Progenitor cell of endocrine pancreas (in vitro differentiated cells): ENCODE data around the gene GABBR2. TPM values are rescaled to one million over a fixed set of nuclear protein-coding genes. Genes with fewer than 3 reads are reported as not detected.

Experiments used
- DNase-seq: peaks from one replicate; pipeline ENCODE4 v3.0.0; 2021; ENCODE audit warnings: low spot score; ENCODE audit not compliant: unreplicated experiment
- H3K27ac Mint-ChIP-seq: 2 replicates; pipeline ENCODE4 v1.8.0; 2021; ENCODE audit warnings: mild to moderate bottlenecking, moderate library complexity, mixed read lengths
- H3K27me3 Mint-ChIP-seq: 2 replicates; pipeline ENCODE4 v1.8.0; 2021; ENCODE audit warnings: mixed read lengths
- H3K36me3 Mint-ChIP-seq: 2 replicates; pipeline ENCODE4 v1.8.0; 2022; ENCODE audit warnings: mixed read lengths; ENCODE audit not compliant: insufficient read depth
- H3K4me1 Mint-ChIP-seq: 2 replicates; pipeline ENCODE4 v1.8.0; 2021; ENCODE audit warnings: low read depth, mixed read lengths
- H3K4me3 Mint-ChIP-seq: 2 replicates; pipeline ENCODE4 v1.8.0; 2021; ENCODE audit warnings: low read depth, mild to moderate bottlenecking, moderate library complexity, mixed read lengths
- H3K9me3 Mint-ChIP-seq: 2 replicates; pipeline ENCODE4 v1.8.0; 2021; ENCODE audit warnings: low read depth, mixed read lengths
- CTCF ChIP-seq: fragments of 200-600 bp; sonication (generic); IDR thresholded peaks from one replicate; pipeline ENCODE4 v1.5.0; 2021; ENCODE audit warnings: antibody characterized with exemption, mild to moderate bottlenecking; ENCODE audit not compliant: unreplicated experiment
- total RNA-seq: library from RNA; stranded (reverse); gene quantifications from 2 replicates; pipeline ENCODE4 v1.2.1, GENCODE V29; 2021

Gene GABBR2
- total RNA-seq, 1 donor from 2014 or later = 0.84 TPM

DNA sequence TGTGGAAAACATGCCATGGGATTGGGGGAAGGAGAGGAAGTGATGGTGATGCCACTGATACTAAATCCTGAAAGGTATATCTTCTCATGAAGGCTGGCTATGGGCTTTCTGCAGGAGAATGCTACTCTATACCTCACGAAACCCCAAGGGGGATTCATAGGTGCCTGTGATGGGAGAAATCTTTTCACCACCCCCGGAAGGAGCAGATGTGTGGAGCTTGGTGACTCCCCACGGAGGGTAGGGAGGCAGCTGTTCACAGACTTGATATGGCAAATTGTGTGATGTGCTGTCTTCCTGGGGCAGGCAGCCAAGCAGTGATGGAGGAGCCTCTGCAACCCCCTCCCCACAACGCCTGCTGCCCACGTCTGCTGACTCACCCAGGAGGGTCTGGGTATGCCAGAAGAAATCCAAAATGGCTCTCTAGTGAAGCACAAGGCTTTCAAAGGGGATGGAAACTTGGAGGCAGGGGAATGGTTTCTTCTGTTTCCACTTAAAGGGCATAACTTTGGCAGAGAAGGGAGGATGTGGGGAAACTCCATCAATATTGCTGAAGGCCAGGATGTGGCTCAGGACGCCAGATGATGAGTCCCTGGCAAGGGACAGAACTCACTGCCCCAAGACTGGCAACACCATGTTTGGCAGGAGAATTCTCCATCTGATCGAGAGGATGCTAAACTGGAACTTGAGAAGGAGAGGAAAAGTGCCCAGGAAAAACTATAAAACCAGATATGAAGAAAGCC lies 188.3 kb downstream of the GABBR2 start:
- Mint-ChIP-seq H3K36me3 (no peaks in the 10 kb centered on the region), H3K4me3 (no peak overlapping the region), H3K4me1 (no peaks in the 10 kb centered on the region), H3K9me3 (no peaks in the 10 kb centered on the region), H3K27me3 (peaks cover 11% of the 10 kb centered on the region), H3K27ac (no peak overlapping the region)
- no peak for TF ChIP-seq CTCF
- no peak for DNase-seq

DNA sequence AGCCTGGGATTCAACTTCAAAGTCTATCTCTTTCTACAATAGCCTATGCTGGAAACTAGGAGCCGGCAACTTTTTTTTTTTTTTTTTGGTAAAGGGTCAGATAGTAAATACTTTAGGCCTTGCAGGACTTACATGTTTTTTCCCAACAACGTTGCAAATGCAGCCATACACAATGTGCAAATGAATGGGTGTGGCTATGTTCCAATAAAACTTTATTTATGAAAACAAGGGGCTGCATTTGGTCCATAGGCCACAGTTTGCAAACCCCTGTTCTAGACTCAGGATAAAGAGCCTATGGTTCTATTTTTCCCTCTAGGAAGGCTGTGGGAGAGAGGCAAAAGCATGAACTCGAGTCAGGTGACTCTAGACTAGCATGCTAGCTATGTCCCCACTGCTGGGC lies 189.1 kb downstream of the GABBR2 start:
- H3K4me3 Mint-ChIP-seq = no peak overlapping the region
- TF ChIP-seq CTCF = no peak
- H3K9me3 Mint-ChIP-seq = no peaks in the 10 kb centered on the region
- H3K36me3 Mint-ChIP-seq = no peaks in the 10 kb centered on the region
- no peak overlapping the region for H3K27ac Mint-ChIP-seq
- no peak for DNase-seq
- peaks cover 11% of the 10 kb centered on the region for H3K27me3 Mint-ChIP-seq
- no peaks in the 10 kb centered on the region for H3K4me1 Mint-ChIP-seq

DNA sequence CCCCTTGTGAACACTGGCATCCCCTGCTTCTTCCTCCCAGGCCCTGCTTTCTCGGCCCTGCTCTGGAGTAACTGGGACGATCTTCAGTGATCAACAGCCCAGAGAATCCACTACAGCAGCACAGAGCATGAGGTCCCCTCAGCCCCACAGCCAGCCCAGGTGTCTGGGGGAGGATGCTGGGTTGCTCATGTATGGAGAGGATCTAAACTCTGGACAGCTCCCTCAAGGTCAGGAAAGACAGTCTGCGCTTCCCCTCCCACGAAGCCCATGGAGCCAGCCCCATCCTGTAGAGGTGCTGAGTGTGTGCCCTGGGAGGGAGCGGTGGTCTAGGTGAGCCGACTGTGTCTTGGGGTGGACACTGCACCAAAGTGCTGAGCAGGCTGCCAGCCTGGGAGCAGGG lies 190.2 kb downstream of the GABBR2 start:
- Mint-ChIP-seq H3K4me1 (no peaks in the 10 kb centered on the region), H3K9me3 (no peaks in the 10 kb centered on the region), H3K27ac (no peak overlapping the region), H3K27me3 (peaks cover 8% of the 10 kb centered on the region), H3K36me3 (no peaks in the 10 kb centered on the region), H3K4me3 (no peak overlapping the region)
- no peak for DNase-seq
- TF ChIP-seq CTCF = no peak

- no peak for DNase-seq
- no peak overlapping the region for H3K27ac Mint-ChIP-seq
- TF ChIP-seq CTCF = no peak
Observed at GRCh38 chr9:98517761-98518160, 191.0 kb downstream of the GABBR2 start.

GRCh38 chr9:98516897-98517503 lies 191.7 kb downstream of the GABBR2 start:
- Mint-ChIP-seq H3K36me3 (no peaks in the 10 kb centered on the region), H3K27me3 (no peaks in the 10 kb centered on the region), H3K4me3 (no peak overlapping the region), H3K27ac (no peak overlapping the region), H3K4me1 (no peaks in the 10 kb centered on the region), H3K9me3 (no peaks in the 10 kb centered on the region)
- no peak for TF ChIP-seq CTCF
- DNase-seq = no peak

More at GRCh38 chr9:98517761-98518160, 191.0 kb downstream of the GABBR2 start:
- no peaks in the 10 kb centered on the region for H3K36me3 Mint-ChIP-seq
- H3K4me1 Mint-ChIP-seq = no peaks in the 10 kb centered on the region
- H3K4me3 Mint-ChIP-seq = no peak overlapping the region
- H3K9me3 Mint-ChIP-seq = no peaks in the 10 kb centered on the region
- H3K27me3 Mint-ChIP-seq = peaks cover 3% of the 10 kb centered on the region
